Sigmoid colon (tissue), 4 donors: ENCODE results near the gene MAP1S.

Source experiments
- POLR2AphosphoS5 ChIP-seq, 4 donors: sonication (generic); formaldehyde crosslinking; IDR thresholded peaks; one replicate each; pipeline ENCODE4 v1.6.1; 2017; ENCODE audit warnings: antibody characterized with exemption in 4 of 4
- TF ChIP-seq, protein P1 (sequence below), 4 experiments: fragments of 450-650 bp in 3 of 4; fragments of 200-600 bp in 1 of 4; IDR thresholded peaks; one replicate each; pipeline ENCODE4 v1.5.1; 2016 to 2019; ENCODE audit warnings: antibody characterized with exemption in 4 of 4, mild to moderate bottlenecking in 3 of 4, moderate library complexity in 2 of 4

DNA sequence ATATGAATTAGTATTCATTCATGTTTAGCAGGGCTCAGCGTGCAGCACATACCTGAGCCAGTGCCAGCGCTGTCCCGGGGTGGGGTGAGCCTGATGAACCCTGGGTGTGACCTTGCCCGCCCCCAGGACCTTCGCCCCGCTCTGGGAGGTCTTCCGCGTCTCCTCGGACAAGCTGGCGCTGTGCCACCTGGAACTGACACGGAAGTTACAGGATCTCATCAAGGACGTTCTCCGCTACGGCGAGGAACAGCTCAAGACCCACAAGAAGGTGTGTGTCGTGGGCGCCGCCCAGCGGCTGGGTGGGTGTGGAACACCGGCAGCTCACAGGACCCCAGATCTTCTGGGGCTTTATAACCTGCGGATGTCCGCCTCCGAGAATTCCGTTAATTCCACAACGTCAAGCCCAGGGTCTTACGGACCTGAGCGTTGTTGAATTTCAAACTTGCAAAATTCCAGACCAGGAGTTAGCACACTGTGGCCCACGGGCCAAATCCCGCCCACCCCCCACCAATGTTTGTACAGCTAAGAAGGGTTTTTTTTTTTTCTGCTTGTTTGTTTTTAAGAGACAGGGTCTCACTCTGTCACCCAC lies 47.4 kb downstream of the MAP1S start:
- TF ChIP-seq, protein P1, sequence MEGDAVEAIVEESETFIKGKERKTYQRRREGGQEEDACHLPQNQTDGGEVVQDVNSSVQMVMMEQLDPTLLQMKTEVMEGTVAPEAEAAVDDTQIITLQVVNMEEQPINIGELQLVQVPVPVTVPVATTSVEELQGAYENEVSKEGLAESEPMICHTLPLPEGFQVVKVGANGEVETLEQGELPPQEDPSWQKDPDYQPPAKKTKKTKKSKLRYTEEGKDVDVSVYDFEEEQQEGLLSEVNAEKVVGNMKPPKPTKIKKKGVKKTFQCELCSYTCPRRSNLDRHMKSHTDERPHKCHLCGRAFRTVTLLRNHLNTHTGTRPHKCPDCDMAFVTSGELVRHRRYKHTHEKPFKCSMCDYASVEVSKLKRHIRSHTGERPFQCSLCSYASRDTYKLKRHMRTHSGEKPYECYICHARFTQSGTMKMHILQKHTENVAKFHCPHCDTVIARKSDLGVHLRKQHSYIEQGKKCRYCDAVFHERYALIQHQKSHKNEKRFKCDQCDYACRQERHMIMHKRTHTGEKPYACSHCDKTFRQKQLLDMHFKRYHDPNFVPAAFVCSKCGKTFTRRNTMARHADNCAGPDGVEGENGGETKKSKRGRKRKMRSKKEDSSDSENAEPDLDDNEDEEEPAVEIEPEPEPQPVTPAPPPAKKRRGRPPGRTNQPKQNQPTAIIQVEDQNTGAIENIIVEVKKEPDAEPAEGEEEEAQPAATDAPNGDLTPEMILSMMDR (IDR thresholded peaks at IDR 0.05) = peak; percentile 37 to 76 (median 64)
- TF ChIP-seq POLR2AphosphoS5 (IDR thresholded peaks at IDR 0.05) = peak in 1 of 4 donors; percentile 40
